NCI-H2196 (cell line): Measurements from ENCODE around the gene ARHGAP5.
"Not testable (repeated sequence)": the region's sequence is repeated elsewhere in the genome, so short reads cannot be mapped to it uniquely, and the experiment has no call there.

Experiments
- DNase-seq: peaks from one replicate; lab custom pipeline; 2025; ENCODE audit not compliant: unreplicated experiment; lab: John Stamatoyannopoulos, UW

Gene ARHGAP5

DNA sequence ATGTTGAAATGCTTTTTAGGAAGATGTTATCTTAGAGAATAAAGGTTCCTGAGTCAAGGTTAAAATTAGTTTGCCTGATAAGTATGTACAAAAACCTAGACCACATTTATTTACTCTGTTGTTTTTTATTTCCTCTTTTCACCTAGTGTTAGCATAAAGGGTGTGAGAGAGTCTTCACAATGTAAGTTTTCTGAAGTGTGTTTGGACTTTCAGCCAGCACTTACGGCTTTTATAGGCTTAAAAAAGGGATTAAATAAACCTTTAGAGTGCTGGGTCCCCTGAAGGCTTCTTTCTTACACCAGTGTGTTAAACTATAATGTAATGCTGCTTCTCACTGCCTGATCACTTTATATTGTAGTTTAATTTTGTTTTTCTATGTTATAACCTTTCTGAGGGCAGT is 27.2 kb downstream of the ARHGAP5 start:
- no peak for DNase-seq

GRCh38 chr14:32104803-32105202 is 27.7 kb downstream of the ARHGAP5 start:
- DNase-seq: no peak

DNA sequence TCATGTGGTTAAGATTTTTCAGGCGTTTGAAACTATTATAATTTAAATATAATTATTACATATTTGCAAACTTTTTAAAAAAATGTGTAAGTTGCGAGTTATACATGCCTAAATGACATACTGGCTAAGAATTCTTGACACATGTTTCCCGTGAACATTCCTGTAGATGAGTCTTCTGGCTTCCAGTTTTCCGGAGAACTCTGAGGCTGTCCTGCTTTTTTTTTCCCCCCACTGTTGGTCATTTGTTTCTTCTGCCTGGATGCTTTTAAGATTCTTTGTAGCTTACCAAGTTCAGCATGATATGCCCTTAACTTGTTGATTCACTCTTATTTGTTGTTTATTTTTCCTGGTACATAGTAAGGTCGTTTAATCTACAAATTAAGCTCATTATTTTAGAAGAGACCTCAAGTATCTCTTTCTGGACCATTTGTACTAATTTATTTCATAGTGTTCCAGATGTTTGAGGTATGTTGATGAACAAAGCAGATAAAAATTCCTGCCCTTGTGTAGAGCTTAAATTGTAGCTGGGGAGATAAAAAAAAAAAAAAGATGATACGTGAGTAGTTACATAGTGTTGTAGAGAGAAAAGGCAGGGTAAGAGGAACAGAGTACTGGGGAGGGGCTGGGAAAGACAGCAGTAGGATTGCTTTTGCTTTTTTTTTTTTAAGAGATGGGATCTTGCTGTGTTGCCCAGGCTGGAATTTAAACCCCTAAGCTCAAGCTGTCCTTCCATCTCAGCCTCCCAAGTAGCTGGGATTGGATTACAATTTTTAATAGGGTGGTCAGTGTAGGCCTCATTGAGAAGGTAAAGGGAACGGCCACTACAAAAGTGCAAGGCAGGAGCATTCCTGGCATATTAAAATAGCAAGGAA is 32.8 kb downstream of the ARHGAP5 start:
- DNase-seq: no peak

GRCh38 chr14:32110548-32110896 is 33.4 kb downstream of the ARHGAP5 start:
- no peak for DNase-seq

DNA sequence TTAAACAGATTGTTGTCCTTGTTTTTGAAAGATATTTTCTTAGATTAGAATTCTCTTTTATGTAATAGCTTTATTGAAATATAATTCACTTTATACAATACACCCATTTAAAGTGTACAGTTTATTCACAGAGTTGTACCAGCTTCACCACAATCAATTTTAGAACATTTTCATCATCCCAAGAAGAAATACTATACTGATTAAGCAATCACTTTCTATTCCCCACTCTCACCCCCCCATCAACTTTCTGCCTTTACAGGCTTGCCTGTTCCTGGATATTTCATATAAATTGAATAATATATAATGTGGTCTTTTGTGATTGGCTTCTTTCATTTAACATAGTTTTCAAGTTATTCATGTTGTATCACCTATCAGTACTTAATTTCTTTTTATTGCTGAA is 44.4 kb downstream of the ARHGAP5 start:
- DNase-seq: no peak

- no peak for DNase-seq
These were observed 44.8 kb downstream of the ARHGAP5 start for GRCh38 chr14:32121948-32122347.

DNA sequence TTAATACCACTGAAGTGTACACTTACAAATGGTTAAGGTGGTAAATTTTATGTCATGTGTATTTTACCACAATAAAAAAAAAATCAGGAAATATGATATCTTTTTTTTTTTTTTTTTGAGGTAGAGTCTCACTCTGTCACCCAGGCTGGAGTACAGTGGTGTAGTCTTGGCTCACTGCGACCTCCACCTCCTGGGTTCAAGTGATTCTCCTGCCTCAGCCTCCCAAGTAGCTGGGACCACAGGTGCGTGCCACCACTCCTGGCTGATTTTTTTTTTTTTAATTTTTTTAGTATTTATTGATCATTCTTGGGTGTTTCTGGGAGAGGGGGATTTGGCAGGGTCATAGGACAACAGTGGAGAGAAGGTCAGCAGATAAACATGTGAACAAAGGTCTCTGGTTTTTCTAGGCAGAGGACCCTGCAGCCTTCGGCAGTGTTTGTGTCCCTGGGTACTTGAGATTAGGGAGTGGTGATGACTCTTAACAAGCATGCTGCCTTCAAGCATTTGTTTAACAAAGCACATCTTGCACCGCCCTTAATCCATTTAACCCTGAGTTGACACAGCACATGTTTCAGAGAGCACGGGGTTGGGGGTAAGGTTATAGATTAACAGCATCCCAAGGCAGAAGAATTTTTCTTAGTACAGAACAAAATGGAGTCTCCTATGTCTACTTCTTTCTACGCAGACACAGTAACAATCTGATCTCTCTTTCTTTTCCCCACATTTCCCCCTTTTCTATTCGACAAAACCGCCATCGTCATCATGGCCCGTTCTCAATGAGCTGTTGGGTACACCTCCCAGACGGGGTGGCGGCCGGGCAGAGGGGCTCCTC is 50.0 kb downstream of the ARHGAP5 start:
- DNase-seq: not testable (repeated sequence)

- not testable (repeated sequence) for DNase-seq
These were observed 50.9 kb downstream of the ARHGAP5 start for GRCh38 chr14:32127731-32128654.

GRCh38 chr14:32128703-32129102 is 51.6 kb downstream of the ARHGAP5 start:
- no peak for DNase-seq

GRCh38 chr14:32129124-32129523 is 52.0 kb downstream of the ARHGAP5 start:
- no peak for DNase-seq

- DNase-seq: not testable (repeated sequence)
These were observed 54.6 kb downstream of the ARHGAP5 start for GRCh38 chr14:32131689-32132088.

DNA sequence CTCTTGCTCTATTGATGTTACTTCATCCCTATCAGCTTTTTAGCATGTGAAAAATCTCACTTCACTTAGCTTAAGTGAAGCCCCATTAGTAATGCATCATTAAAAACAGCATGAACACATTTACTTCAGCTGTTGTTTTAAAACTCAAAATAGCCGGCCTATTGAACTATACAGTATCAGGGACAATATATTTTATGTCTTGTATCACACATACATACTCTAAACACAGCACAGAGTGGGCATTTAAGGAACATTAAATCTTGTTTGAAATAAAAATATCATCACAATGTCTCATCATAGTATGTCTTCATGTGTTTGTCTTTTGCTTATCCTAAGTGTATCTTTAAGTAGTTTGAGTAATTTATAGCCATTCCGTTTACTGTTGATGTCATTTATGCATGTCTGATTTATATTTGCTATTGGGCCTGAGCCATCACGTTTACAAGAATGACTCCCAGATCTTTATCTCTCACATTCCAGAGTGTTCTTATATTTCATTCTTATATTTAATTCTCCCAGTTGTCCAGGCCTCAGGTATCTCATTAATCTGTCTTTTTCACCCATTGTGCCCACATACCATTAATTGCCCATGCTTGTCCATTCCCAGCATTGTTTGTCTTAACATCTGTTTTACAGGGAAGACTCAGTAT is 57.5 kb downstream of the ARHGAP5 start:
- DNase-seq: no peak

- no peak for DNase-seq
These were observed 59.1 kb downstream of the ARHGAP5 start for GRCh38 chr14:32136027-32136825.

DNA sequence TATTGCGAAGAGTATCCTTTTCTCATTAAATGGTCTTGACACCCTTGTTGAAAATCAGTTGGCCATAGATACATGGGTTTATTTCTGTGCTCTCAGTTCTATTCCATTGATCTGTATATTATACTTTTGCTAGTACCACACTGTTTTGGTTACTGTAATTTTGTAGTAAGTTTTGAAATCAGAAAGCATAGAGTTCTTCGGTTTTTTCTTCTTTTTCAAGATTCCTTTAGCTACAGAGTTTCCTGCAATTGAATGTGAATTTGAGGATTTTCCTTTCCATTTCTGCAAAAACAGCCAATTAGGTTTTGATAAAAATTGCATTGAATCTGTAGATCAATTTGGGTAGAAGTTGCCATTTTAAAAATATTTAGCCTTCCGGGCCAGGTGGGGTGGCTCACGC is 60.2 kb downstream of the ARHGAP5 start:
- DNase-seq: no peak

DNA sequence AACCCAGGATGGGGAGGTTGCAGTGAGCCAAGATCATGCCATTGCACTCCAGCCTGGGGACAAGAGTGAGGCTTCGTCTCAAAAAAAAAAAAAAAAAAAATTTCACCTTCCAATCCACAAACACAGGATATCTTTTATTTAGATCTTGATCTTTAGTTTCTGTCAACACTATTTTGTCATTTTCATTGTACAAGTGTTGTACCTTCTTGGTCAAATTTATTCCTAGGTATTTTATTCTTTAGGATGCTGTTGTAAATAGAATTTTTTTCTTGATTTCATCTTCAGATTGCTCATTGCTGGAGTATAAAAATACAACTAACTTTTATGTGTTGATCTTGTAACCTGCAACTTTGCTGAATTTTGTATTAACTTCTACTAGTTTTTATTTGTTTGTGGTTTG is 60.8 kb downstream of the ARHGAP5 start:
- DNase-seq: no peak

GRCh38 chr14:32142341-32142740 is 65.2 kb downstream of the ARHGAP5 start:
- DNase-seq: no peak

- no peak for DNase-seq
These were observed 65.8 kb downstream of the ARHGAP5 start for GRCh38 chr14:32142754-32143437.

DNA sequence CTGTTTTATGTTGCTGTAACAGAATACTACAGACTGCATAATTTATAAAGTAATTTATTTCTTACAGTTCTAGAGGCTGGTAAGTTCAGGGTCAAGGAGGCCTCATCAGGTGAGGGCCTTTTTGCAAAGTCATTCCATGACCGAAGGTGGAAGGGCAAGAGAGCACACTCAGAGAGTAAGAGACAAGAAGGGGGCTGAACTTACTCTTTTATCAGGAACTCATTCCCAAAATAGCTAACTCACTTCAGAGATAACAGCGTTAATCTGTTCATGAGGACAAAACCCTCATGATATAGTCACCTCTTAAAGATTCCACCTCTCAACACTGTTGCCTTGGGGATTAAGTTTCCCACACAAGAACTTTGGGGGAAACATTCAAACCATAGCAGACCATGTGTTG is 73.3 kb downstream of the ARHGAP5 start:
- no peak for DNase-seq

GRCh38 chr14:32166029-32166428 is 88.9 kb downstream of the ARHGAP5 start:
- DNase-seq: no peak
